GM21515 (cell line): Measurements from ENCODE around the gene GRIN2A.

Source experiments
- ATAC-seq: cut with Tn5 transposase; IDR thresholded peaks from one replicate; pipeline ENCODE4 v1.9.1; 2021; ENCODE audit not compliant: unreplicated experiment

Gene GRIN2A

DNA sequence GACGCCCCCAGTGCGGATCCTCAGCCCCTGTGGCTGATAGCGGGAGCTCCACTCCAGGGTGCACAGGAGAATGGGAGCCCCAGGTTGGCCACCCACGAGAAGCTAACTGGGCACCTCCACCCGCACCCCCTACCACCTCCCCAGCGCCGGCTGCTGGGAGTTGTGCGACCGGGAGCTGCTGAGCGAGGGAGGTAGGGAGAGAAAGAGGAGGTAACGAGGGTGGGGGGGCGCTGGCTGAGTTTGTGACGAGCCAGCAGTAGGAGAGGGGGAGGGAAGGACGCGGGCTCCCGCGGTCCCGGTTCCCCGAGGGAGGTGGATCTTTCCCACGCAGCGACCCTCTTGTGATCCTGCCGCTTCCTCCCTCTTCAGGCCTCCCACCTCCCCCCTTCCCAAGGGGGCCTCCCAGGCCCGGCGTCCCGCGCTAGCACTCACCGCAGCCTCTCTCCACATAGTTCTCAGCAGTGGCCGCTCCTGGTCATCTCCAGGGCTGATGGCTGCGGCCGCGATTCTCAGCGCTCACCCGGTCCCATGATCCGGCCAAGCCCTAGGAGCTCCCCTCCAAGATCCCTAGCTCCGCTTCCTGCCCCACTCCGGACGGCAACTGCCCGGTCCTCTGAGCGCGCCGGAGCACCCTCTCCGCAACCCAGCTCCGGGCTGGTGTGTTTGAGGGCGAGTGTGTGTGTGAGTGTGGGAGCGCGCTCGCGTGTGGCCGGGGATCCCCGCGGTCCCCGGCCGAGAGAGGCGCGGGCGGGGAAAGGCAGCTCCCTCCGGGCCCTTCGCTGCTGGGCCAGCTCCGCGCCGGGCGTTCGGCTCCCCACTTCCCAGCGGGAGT is at the start of gene GRIN2A:
Gene GRIN2A (minus strand): TSS at position 207 of the 832 bp plus-strand sequence. CDS start 2,017 bp downstream, outside the sequence.
- ATAC-seq = no peak

DNA sequence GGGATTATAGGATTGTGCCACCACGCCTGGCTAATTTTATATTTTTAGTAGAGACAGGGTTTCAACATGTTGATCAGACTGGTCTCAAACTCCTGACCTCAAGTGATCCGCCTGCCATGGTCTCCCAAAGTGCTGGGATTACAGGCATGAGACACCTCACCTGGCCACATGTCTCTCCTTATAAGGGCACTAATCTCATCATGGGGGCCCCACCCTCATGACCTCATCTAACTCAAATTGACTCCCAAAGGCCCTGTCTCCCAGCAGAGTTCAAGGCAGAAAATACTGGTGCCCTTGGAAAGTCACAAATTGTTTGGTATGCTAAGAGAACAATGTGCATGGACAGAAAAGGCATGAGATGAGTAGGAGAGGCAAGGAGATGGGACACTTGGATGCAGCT is 49.3 kb upstream of the GRIN2A start:
- ATAC-seq = no peak

DNA sequence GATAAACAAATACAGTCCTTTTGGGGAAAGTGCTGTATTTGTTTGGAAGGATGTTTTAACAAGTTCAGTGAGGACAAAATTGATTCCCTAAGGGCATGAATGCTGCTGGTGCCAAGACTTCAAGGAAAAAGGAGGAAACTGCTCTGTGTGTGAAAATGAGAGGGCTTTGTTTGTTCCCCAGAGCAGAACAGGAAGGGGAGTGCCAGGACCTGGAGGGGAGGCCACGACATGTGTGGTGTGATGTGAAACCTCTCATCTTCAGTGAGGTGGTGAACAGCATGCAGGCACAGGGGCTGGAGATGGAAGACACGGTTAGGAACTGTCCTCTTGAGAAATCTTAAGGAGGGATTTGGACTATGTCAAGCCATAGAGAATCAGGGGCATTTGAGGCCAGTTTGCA is 46.6 kb upstream of the GRIN2A start:
- no peak for ATAC-seq

DNA sequence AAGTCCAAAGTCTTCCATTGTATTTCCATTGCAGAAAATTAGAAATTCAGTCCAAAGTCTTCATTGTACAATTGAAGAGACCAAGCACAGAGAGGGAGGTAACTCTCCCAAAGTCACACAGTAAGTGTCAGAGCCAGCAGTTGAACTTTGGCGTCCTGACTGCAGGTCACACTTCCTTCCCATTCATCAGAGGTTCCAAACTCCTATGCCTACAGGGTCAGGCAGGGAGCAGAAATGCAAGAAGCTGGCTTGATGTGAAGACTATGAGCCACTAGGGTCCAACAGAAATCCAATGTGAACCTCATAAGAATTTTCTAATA is 44.7 kb upstream of the GRIN2A start:
- ATAC-seq = no peak

DNA sequence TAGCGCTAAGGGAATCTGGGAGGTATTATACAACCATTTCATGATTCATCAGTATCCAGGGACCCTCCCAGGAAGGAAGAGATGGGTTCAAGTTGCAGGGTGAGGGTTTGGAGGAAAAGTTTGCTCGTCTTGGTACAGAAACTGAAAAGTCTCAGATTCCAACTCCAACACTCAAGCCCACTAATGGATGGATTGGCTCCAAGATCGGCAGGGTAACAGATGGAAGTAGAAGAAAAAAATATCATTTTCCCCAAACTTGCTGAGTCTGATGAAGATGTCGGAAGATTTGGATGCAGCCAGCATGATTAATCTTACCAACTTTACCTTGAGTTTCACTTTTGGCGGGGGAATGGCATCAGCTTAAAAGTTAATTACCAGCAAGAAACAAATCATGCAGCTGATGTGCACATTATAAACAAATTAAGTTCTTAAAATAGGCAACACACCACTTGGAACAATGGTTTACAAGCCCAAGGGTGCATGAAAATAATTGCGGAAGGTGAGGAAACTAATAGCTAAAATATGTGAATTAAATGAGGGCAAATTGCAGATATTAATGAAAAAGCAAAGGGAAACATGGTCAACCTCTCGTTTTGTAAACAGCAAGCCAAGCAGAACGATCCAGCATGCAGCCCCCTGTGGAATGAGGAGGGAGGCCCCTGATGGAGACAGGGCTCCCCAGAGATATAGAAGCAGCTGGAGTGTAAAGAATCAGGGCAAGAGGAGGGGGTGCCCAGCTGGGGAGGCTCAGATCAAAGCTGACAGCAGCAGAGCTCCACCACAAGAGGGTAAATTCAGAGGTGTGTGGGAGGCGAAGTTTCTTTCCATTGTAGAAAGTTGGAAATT is 44.1 kb upstream of the GRIN2A start:
- no peak for ATAC-seq

DNA sequence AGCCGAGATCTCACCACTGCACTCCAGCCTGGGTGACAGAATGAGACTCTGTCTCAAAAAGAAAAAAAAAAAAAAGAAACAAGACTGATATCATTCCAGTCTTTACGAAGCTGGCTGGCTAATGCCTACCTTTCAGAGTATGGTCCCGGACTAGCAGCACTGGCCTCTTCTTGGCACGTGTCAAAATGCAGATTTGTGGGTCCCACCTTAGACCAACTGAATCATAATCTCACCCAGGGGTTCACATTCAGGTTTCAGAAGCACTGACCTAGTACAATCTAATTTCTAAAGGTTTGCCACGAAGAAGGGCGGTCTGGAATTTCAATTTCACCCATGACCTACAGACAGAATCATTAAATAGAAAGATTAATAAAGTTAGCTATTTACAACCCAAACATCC is 43.4 kb upstream of the GRIN2A start:
- no peak for ATAC-seq

DNA sequence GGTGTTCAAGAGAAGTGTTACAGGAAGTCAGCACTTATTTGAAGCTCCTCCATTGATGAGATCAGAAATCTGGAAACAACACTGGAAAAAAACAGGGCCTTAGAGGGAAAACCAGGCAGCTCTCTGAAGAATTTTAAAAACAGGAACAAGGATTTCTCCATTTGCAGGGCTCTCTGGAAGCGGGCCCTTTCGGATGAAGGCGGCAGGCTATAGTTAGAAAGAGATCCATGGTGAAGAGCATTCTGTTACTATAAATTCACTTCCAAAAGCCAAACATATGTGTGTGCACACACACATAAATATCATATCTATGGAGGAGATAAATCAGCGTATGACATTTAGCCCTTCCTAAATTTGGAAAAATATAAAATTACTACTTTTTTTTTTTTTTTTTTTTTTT is 42.6 kb upstream of the GRIN2A start:
- ATAC-seq = no peak

DNA sequence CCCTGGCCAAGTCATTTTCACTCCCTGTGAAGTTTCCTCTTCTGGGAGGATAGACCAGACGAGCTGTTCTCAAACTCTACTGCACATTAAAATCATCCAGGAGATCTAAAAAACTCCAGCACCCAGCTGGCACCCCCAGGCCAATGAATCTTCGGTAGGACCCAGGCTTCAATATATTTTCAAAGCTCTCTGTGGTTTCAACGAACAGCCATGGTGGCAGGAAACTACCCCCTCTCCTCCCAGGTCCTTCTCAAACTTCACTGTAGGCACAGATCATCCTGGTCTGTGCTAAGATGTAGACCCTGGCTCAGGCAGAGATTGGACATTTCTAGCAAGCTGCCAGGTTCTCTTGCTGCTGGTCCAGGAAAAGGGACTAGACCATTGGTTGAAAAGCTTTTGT is 38.7 kb upstream of the GRIN2A start:
- no peak for ATAC-seq

DNA sequence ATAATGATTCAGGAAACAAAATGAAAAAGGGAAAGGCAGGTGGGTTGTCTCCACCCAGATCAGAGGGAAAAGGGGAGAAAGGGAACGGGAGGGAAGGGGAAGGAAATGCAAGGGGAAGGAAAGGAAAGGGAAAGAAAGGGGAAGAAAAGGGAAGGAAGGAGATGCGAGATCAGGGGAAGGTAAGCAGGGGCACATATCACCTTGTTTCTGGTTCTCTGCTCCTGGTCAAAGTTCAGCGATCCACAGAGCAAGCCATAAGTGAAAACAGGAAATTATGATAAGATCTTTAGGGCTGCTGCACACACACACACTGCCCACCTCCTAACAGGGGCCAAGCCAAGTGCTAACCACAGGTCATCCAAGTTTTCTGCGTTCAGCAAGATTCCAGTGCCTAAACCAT is 37.5 kb upstream of the GRIN2A start:
- ATAC-seq = no peak

DNA sequence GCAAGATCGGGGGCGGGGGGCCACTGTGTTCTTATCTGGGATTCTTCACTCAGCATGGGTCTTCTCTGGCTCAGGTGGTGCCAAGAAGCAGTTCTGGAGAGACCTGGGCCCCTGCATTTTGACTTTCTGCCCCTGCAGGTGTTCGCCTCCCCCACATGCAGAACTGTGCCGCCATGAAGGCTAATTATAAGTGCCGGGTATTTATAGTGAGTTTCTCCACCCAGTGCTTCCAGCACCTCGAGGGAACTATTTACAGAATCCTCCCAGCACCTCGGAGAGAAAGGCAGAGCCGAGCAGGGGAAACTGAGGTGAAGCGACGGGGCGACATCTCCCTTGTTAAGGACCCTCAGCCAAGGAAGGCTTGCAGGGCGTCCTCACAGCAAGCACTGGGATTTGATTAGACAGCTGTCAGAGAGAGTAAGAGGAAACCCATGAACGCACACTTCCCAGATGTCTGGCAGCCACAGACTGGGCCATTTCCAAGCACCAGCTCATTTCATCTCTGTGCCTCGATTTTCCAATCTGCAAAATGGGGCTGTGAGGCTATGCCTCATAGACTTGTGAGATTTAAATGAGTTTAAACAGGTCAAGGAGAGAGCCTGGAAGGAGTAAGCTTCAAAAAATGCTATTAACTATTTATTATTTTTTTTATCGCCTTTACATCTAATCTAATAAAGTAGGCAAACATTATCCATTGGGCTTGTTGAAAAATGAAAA is 36.4 kb upstream of the GRIN2A start:
- ATAC-seq = no peak

DNA sequence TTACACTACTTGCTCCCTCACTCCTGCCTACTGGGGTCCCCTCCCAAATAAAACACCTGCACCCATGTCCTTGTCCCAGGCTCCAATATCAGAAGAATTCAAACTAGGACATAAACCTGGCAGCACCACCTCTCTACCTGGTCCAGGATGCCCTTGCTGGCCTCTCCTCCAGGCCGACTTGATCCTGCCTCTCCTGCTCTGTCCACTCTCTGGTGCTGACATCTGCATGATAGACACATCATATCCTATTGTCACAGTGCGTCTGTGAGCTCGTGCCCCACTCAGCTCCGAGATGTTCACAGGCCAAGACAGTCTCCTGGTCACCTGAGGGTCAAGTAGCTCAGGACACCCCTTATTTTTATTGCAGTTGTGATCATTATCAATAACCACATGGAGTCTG is 31.5 kb upstream of the GRIN2A start:
- ATAC-seq = no peak

DNA sequence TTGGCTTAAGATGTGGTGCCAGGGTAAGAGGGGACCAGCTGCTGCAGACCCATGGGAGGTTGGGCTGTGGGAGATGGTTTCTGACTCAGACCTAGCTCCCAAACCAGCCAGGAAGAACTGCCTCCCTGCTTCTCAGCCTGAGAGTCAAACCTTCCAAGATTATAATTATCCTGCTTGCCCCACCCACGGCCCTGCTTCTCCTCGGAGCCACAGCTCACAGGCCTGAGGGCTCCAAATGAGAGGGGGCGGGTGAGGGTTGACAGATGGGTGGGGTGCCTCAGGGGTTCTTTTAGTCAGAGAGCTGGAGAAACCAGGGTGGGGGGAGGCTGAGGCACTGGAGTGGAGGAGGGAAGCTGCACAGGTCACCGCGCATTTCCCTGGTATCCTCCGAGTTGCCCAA is 28.7 kb upstream of the GRIN2A start:
- ATAC-seq = no peak

DNA sequence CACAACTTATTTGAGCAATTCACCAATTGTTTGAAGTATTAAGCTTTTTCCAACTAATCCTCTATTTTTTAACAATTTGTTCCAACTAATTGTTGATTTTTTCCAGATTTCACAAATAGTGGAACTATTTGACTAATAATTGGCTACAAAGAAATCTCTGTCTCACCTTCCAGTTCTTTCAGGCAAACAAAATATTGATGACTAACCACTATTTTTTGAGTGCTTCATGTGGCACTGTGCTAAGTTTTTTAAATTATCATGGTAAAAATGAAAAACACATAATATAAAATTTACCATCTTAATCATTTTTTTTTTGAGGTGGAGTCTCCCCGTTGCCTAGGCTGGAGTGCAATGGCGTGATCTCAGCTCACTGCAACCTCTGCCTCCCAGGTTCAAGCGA is 24.6 kb upstream of the GRIN2A start:
- no peak for ATAC-seq

DNA sequence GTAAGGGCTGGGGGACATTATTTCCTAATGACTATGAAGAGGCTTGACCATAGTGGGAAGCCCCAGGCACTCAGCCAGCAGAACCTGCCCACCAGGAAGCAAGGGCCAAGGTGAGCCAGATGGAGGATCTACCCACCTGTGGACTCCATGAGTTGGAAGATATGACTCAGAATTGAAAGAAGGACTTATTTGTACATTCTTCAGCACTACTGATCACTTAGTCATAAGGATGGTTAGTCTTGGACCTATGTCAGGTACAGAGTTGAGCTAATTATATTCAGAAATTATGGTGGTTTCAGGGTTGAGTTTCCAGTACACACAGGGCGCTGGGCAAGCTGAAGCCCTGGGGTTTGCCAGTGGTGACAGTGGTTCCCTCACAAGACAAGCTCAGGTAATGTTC is 24.0 kb upstream of the GRIN2A start:
- peak; percentile 61 for ATAC-seq

DNA sequence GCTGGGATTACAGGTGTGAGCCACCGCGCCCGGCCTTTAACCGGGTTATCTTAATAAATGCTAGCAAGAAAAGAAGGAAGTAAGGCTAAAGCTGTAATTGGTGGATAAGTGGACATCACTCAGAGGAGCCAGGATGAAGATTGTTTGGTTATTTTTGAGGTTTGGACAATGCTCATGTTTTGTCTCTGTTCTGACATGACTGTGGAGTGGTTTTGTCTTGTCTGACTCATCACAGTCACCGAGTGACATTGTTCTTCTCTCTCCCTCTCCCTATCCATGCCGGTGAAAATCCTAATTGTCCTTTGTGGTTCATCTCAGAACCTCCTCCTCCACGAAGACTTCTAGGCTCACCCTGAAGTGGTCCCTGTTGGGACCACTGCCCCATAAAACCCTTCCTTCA is 23.5 kb upstream of the GRIN2A start:
- no peak for ATAC-seq

DNA sequence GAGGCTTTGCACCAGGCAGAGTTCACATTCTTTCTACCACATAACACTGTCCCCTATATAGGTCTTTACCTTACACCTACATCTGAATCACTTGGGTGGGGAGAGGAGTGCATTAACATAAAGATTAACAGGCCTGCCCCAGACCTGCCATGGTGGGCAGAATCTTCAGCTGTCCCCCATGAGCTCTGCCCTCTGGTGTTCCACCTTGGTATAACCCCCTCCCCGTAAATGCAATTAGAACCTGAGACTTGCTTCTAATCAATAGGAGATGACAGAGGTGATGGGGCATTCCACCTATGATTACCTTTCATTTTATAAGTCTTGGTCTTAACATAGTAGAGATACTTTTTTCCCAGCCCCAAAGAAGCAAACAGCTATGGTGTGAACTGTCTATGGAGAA is 20.4 kb upstream of the GRIN2A start:
- ATAC-seq = no peak

DNA sequence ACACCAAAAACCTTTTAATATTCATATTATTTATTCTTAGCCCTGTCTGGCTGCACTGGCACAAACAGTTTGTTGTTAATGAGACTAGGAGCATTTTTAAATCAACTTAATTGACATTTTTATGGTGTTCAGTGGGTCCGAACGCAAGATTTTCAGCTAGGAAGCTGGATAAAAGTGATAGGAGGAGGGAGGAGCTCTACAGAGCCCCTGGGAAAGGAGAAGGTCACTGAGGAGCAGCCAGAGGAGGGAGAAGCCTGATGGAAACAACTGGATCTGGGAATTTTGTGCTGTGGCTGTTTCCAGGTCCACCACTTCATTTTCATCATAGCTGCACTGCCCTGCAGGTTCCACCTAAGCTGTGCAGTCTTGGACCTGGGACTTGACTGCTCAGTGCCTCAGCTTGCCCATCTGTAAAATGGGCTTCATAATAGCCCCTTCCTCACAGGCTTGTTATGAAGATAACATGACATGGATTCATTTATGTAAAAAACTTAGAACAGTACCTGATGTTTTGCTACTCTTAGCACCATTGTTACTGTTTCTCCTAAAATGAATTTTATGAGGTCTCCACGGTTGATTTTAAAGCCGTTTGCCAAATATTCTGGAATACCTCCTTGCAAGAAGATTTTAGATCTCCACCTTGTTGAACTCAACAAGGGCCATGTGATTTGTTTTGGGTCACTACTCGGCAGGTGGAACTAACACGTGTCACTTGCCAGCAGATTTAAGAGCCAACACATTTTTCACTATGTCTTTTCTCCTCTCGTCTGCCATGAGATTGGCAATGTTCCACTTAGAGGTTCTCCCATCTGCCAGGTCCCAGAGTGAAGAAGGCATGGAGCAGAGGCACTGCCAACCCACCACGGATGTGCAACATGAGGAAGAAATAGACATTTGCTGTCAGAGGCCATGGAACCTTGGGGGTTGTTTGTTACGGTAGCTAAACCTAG is 18.7 kb upstream of the GRIN2A start:
- ATAC-seq = no peak

DNA sequence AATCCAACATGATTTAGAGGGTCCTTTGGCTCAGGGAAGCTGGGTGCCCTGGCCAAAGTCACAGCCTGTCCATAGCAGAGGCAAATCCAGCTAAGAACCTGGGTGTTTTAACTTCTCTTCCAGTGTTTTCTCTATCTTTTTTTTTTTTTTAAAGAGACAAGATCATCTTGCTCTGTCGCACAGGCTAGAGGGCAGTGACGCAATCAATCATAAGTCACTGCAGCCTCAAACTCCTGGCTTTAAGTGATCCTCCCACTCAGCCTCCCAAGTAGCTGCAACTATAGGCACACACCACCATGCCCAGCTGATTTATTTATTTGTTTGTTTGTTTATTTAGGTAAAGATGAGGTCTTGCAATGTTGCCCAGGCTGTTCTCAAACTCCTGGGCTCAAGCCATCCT is 14.8 kb upstream of the GRIN2A start:
- no peak for ATAC-seq

DNA sequence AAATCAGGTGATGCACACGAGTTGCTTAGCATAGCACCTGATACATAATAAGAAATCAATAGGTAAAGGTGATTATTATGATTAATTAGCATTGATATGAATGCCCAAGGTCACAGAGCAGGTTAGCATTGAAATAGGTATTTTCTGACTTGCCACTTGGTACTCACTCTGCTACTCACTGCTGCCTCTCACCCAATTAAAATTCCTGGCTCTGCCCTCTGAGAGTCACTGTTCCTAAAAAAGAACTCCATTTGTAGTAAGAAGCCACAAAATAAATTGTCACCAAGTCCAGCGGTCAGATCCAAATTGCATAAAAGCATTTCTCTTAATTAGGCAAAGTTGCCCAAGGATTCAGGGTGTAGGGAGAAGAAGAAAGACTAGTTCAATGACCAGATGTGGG is 8.9 kb upstream of the GRIN2A start:
- no peak for ATAC-seq

DNA sequence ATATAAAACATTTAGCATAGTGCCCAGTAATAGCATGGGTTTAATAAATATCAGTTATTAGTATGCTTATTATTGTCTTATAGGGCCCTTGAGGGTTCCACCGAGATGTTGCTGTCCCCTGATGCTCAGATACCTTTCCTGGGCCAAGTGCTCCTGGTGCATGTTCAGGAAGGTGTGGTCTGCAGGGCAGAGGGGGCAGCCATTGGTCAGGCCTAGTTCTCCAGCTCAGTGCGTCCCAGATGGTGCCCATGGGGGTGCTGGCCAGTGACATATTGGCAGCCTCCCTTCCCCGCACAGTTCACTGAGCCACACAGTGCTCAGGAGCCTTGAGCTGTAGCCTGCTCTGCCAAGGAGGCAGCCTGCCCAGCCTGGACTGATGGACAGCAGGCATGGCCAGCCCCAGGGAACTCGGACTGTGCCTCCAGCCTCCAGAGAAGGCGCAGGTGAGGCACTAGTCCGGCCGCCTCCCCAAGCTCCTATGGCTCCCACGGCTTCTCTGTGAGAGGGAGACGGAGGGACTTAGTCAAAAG is 7.7 kb upstream of the GRIN2A start:
- ATAC-seq = no peak
